Measurements from ENCODE around the gene CSMD2. TPM values are rescaled to one million over a fixed set of nuclear protein-coding genes. Genes with fewer than 3 reads are reported as not detected.

CSMD2 gene
- total RNA-seq, 6 donors from 2014 or later = 0.39 to 1.0 (median 0.52) TPM

DNA sequence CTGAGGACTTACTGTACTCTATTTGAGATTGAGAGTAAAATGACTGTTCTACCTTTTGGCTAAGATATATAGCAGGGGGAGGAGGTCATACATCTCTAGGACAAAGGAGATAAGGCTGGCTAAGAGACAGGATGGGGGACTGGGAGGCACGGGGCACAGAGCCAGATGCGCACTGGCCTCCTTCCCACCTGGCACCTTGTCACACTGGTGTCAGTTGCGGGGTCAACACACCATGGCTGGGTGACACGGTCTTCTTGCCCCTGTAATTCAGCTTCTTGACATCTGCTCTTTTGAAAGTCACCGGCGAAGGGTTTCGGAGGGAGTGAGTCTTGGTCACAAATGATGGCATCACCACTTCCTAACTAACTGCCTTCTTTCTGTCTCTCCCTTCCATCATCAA, 515.3 kb downstream of the CSMD2 start:
- no peaks in the 10 kb centered on the region for H3K4me1 ChIP-seq
- TF ChIP-seq, protein P1, sequence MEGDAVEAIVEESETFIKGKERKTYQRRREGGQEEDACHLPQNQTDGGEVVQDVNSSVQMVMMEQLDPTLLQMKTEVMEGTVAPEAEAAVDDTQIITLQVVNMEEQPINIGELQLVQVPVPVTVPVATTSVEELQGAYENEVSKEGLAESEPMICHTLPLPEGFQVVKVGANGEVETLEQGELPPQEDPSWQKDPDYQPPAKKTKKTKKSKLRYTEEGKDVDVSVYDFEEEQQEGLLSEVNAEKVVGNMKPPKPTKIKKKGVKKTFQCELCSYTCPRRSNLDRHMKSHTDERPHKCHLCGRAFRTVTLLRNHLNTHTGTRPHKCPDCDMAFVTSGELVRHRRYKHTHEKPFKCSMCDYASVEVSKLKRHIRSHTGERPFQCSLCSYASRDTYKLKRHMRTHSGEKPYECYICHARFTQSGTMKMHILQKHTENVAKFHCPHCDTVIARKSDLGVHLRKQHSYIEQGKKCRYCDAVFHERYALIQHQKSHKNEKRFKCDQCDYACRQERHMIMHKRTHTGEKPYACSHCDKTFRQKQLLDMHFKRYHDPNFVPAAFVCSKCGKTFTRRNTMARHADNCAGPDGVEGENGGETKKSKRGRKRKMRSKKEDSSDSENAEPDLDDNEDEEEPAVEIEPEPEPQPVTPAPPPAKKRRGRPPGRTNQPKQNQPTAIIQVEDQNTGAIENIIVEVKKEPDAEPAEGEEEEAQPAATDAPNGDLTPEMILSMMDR (IDR thresholded peaks at IDR 0.05) = no peak
- no peak for TF ChIP-seq EP300 (IDR thresholded peaks at IDR 0.05)
- TF ChIP-seq POLR2A (IDR thresholded peaks at IDR 0.05) = no peak
- TF ChIP-seq POLR2AphosphoS5 (IDR thresholded peaks at IDR 0.05) = no peak
- H3K9me3 ChIP-seq = no peaks in the 10 kb centered on the region
- ATAC-seq (ENCODE audit: low FRiP score in 2 of 2) (no peak), DNase-seq (no peak)
- WGBS, 2 donors = 81 to 87% methylated on average over 7 of the region's 7 CpGs
- H3K36me3 ChIP-seq = no peaks in the 10 kb centered on the region
- no peaks in the 10 kb centered on the region for H3K27me3 ChIP-seq
- H3K4me3 ChIP-seq = no peak overlapping the region
- H3K27ac ChIP-seq = no peak overlapping the region

DNA sequence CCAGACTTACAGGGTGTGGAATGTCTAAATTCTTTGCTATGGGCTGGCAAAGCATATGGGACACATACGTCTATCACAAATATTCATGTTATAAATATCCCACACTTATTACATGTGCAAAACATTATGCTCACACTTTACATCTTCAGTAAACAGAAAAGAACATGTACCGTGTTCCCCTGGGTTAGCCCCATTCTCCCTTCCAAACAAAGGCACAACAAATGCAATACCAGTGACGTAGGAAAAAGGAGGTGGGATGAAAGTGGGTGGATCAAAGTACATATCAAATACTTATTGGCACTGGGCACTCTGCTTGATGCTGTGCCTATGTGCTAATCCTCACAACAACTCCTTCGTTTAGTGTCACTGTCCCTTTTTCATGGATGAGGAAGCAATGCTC, 521.8 kb downstream of the CSMD2 start:
- no peaks in the 10 kb centered on the region for H3K27me3 ChIP-seq
- no peaks in the 10 kb centered on the region for H3K36me3 ChIP-seq
- H3K27ac ChIP-seq = no peak overlapping the region
- 70 to 73% methylated on average over 4 of the region's 4 CpGs for WGBS, 2 donors
- H3K4me1 ChIP-seq = no peaks in the 10 kb centered on the region
- TF ChIP-seq, protein P1 (IDR thresholded peaks at IDR 0.05) = no peak
- TF ChIP-seq POLR2AphosphoS5 (IDR thresholded peaks at IDR 0.05) (no peak), EP300 (IDR thresholded peaks at IDR 0.05) (no peak), POLR2A (IDR thresholded peaks at IDR 0.05) (no peak)
- H3K4me3 ChIP-seq = no peak overlapping the region
- DNase-seq = no peak
- ATAC-seq (ENCODE audit: low FRiP score in 2 of 2) = no peak
- no peaks in the 10 kb centered on the region for H3K9me3 ChIP-seq

DNA sequence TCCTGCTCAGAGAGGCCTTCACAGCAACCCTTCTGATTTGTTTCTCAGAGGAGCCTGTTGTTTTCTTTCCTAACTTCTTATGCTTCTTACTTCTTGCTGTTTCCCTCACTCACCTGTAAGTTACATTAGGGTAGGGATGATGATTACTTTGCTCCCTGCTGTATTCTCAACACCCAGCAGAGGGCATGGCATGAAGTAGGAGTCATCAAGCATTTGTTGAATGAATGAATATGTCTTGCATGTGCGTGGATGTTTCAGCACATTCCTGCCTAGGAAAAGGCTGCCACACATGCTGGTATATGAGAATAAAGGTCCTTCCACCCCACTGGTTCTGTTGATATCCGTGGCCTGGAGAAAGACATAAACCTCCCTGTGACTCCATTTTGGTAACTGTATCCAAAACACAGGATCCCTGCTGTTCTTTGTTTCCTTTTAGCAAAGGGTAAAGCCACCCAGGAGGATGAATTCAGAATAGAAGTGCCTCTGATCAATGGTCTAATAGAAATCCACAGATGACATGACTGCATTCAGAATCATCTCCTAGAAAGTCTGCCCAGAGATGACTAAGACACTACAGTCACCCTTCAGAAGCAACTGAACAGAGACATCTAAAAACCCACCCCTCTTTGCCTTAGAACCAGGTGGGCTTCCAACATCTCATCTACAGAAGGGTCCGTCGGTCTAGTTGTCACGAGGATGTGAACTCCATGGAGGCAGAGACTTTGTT, 523.8 kb downstream of the CSMD2 start:
- ATAC-seq (ENCODE audit: low FRiP score in 2 of 2) = no peak
- DNase-seq = no peak
- Histone ChIP-seq H3K4me1 (no peaks in the 10 kb centered on the region), H3K4me3 (no peak overlapping the region), H3K36me3 (no peaks in the 10 kb centered on the region), H3K9me3 (no peaks in the 10 kb centered on the region), H3K27ac (no peak overlapping the region), H3K27me3 (no peaks in the 10 kb centered on the region)
- 70 to 79% methylated on average over 5 of the region's 5 CpGs for WGBS, 2 donors
- TF ChIP-seq POLR2AphosphoS5 (IDR thresholded peaks at IDR 0.05) = no peak
- TF ChIP-seq, protein P1 (IDR thresholded peaks at IDR 0.05) = peak in 3 of 6 experiments; percentile 15 to 38 (median 27)

DNA sequence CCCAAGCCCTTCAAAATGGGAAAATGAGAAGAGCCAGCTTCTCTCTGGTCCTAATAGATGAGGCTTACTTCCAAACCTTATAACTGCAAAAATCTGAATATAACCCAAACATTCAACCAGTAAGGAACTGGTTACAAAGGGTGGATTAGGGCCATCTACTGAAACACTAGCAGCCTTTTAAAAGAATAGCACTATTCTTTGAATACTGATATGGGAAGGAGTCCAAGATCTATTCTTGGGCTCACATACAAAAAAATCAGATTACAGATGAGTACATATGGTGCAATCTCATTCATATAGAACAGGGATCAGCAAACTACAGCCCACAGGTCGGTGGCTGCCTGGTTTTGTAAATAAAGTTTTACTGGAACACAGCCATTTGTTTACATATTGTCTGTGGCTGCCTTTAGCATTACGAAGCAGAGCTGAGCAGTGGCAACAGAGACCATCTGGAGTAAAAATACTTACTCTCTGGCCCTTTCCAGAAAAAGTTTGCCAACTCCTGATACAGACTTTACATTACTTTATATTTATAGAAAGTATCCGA, 524.8 kb downstream of the CSMD2 start:
- Histone ChIP-seq H3K36me3 (no peaks in the 10 kb centered on the region), H3K9me3 (no peaks in the 10 kb centered on the region), H3K4me3 (no peak overlapping the region), H3K27me3 (no peaks in the 10 kb centered on the region), H3K27ac (no peak overlapping the region), H3K4me1 (no peaks in the 10 kb centered on the region)
- DNase-seq (no peak), ATAC-seq (ENCODE audit: low FRiP score in 2 of 2) (no peak)
- 48 to 50% methylated on average over 3 of the region's 3 CpGs for WGBS, 2 donors
- TF ChIP-seq, protein P1 (IDR thresholded peaks at IDR 0.05) = no peak
- TF ChIP-seq POLR2A (IDR thresholded peaks at IDR 0.05) = no peak
- no peak for TF ChIP-seq POLR2AphosphoS5 (IDR thresholded peaks at IDR 0.05)
- TF ChIP-seq EP300 (IDR thresholded peaks at IDR 0.05) = no peak

Data from upper lobe of left lung (tissue), 6 donors.